A549 (cell line): ENCODE data around the gene TMEM179.

Experiments
- MAZ ChIP-seq: fragments of 150-350 bp; IDR thresholded peaks from 2 replicates; pipeline ENCODE4 v1.6.1; 2014; ENCODE audit warnings: antibody characterized with exemption, low read depth, low read length, borderline replicate concordance
- TP53 ChIP-seq: fragments of 250-450 bp; sonication (Bioruptor Pico); IDR thresholded peaks from 2 replicates; pipeline ENCODE4 v1.5.0; 2021; ENCODE audit warnings: mild to moderate bottlenecking, moderate library complexity
- TF ChIP-seq, protein P1 (sequence below): fragments of >200 bp; sonication (Bioruptor Twin); formaldehyde crosslinking; IDR thresholded peaks from 3 replicates; pipeline ENCODE4 v1.5.1; 2016

DNA sequence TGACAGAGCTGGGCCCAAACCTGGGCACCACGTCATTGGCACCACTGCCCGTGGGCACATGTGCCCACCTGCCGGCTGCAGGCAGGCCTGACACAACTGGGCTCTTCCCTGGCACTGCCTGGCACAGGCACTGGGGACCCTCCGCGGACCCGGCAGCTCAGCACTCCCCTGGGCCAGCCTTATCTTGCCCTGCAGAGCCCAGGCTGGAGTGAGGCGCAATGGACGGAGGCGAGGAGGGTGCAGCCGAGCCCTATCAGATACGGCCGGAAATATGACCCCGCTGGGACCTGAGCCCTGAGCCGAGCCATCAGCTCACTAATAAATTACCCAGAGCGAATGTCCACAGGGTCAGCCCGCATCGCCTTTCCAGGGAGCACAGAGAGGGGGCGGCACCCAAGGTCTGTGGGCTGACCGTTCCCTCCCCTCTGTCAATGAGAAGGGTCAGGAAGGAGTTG, 26.7 kb downstream of the TMEM179 start:
- TF ChIP-seq, protein P1, sequence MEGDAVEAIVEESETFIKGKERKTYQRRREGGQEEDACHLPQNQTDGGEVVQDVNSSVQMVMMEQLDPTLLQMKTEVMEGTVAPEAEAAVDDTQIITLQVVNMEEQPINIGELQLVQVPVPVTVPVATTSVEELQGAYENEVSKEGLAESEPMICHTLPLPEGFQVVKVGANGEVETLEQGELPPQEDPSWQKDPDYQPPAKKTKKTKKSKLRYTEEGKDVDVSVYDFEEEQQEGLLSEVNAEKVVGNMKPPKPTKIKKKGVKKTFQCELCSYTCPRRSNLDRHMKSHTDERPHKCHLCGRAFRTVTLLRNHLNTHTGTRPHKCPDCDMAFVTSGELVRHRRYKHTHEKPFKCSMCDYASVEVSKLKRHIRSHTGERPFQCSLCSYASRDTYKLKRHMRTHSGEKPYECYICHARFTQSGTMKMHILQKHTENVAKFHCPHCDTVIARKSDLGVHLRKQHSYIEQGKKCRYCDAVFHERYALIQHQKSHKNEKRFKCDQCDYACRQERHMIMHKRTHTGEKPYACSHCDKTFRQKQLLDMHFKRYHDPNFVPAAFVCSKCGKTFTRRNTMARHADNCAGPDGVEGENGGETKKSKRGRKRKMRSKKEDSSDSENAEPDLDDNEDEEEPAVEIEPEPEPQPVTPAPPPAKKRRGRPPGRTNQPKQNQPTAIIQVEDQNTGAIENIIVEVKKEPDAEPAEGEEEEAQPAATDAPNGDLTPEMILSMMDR = no peak
- TF ChIP-seq MAZ (no peak), TP53 (CRISPR knock-in tag) (no peak)
